Measurements from ENCODE around the gene HOXC12. TPM values are rescaled to one million over a fixed set of nuclear protein-coding genes. Genes with fewer than 3 reads are reported as not detected.

HOXC12 gene
- total and polyA plus RNA-seq, 4 donors, result not detected

- H3K4me3 ChIP-seq, result no peak overlapping the region
- WGBS, 2 donors, result 16 to 33% methylated on average over 7 of the region's 7 CpGs
- peaks cover 0 to 9% (median 8%) of the 10 kb centered on the region in 5 donors for H3K4me1 ChIP-seq (ENCODE audit: control insufficient read depth in 5 of 5, insufficient read depth in 5 of 5, low read length in 5 of 5)
- peaks cover 0 to 25% (median 0%) of the 10 kb centered on the region in 4 donors for H3K9me3 ChIP-seq (ENCODE audit: control insufficient read depth in 4 of 4, insufficient read depth in 3 of 4, low read length in 3 of 4)
- H3K9ac ChIP-seq (ENCODE audit: insufficient read depth in 1 of 2, low read length in 2 of 2), result no peak overlapping the region
- H3K27ac ChIP-seq (ENCODE audit: low read depth in 1 of 2, low read length in 1 of 2), result no peak overlapping the region
- DNase-seq, result no peak
- no peak for TF ChIP-seq CTCF (IDR thresholded peaks at IDR 0.05; ENCODE audit: control extremely low read depth, extremely low read depth)
- ATAC-seq (ENCODE audit: insufficient read depth, low FRiP score), result no peak
- peaks cover 25 to 99% (median 94%) of the 10 kb centered on the region in 3 donors for H3K27me3 ChIP-seq (ENCODE audit: control insufficient read depth in 3 of 3, insufficient read depth in 3 of 3, low read length in 2 of 3)
- H3K36me3 ChIP-seq (ENCODE audit: control insufficient read depth in 4 of 4, insufficient read depth in 4 of 4, low read length in 4 of 4), result no peaks in the 10 kb centered on the region
Measured at GRCh38 chr12:53980104-53980801, 25.6 kb downstream of the HOXC12 start.

- Histone ChIP-seq H3K4me3 (no peak overlapping the region), H3K9ac (ENCODE audit: insufficient read depth in 1 of 2, low read length in 2 of 2) (no peak overlapping the region), H3K27me3 (ENCODE audit: control insufficient read depth in 3 of 3, insufficient read depth in 3 of 3, low read length in 2 of 3) (peaks cover 32 to 99% (median 91%) of the 10 kb centered on the region in 3 donors), H3K27ac (ENCODE audit: low read depth in 1 of 2, low read length in 1 of 2) (no peak overlapping the region), H3K4me1 (ENCODE audit: control insufficient read depth in 5 of 5, insufficient read depth in 5 of 5, low read length in 5 of 5) (peaks cover 0 to 15% (median 12%) of the 10 kb centered on the region in 5 donors), H3K36me3 (ENCODE audit: control insufficient read depth in 4 of 4, insufficient read depth in 4 of 4, low read length in 4 of 4) (no peaks in the 10 kb centered on the region), H3K9me3 (ENCODE audit: control insufficient read depth in 4 of 4, insufficient read depth in 3 of 4, low read length in 3 of 4) (peaks cover 0 to 27% (median 0%) of the 10 kb centered on the region in 4 donors)
- DNase-seq (no peak), ATAC-seq (ENCODE audit: insufficient read depth, low FRiP score) (no peak)
- 23 to 30% methylated on average over 15 of the region's 15 CpGs for WGBS, 2 donors
- TF ChIP-seq CTCF (IDR thresholded peaks at IDR 0.05; ENCODE audit: control extremely low read depth, extremely low read depth), result no peak
Measured at GRCh38 chr12:53980802-53981496, 26.2 kb downstream of the HOXC12 start.

- 16 to 33% methylated on average over 30 of the region's 30 CpGs for WGBS, 2 donors
- Histone ChIP-seq H3K4me1 (ENCODE audit: control insufficient read depth in 5 of 5, insufficient read depth in 5 of 5, low read length in 5 of 5) (peaks cover 0 to 17% (median 10%) of the 10 kb centered on the region in 5 donors), H3K27ac (ENCODE audit: low read depth in 1 of 2, low read length in 1 of 2) (no peak overlapping the region), H3K4me3 (no peak overlapping the region), H3K36me3 (ENCODE audit: control insufficient read depth in 4 of 4, insufficient read depth in 4 of 4, low read length in 4 of 4) (no peaks in the 10 kb centered on the region), H3K9ac (ENCODE audit: insufficient read depth in 1 of 2, low read length in 2 of 2) (no peak overlapping the region), H3K9me3 (ENCODE audit: control insufficient read depth in 4 of 4, insufficient read depth in 3 of 4, low read length in 3 of 4) (peaks cover 0 to 26% (median 0%) of the 10 kb centered on the region in 4 donors), H3K27me3 (ENCODE audit: control insufficient read depth in 3 of 3, insufficient read depth in 3 of 3, low read length in 2 of 3) (peaks cover 33 to 99% (median 90%) of the 10 kb centered on the region in 3 donors)
- DNase-seq (no peak), ATAC-seq (ENCODE audit: insufficient read depth, low FRiP score) (no peak)
- no peak for TF ChIP-seq CTCF (IDR thresholded peaks at IDR 0.05; ENCODE audit: control extremely low read depth, extremely low read depth)
Measured at GRCh38 chr12:53981634-53982565, 27.2 kb downstream of the HOXC12 start.
